Omental fat pad (tissue), 4 donors: Measurements from ENCODE around the gene LEMD1. TPM values are rescaled to one million over a fixed set of nuclear protein-coding genes. Genes with fewer than 3 reads are reported as not detected.

Experiments
- ATAC-seq: fragments of 150-250 bp; one replicate; pipeline ENCODE4 v1.9.1; 2016; ENCODE audit warnings: mild to moderate bottlenecking, moderate library complexity; ENCODE audit not compliant: low FRiP score
- DNase-seq: peaks from one replicate; pipeline ENCODE4 v3.0.0-alpha.2; 2019; ENCODE audit warnings: low spot score
- total RNA-seq, 4 donors: library from RNA; depleted of rRNA; stranded (reverse); fragments of >200 nt; gene quantifications; one replicate each; pipeline ENCODE4 v1.1.0, GENCODE V29; 2016
- TF ChIP-seq, protein P1 (sequence below), 3 donors: fragments of 450-650 bp; IDR thresholded peaks; one replicate each; pipeline ENCODE4 v1.5.1; 2016 to 2017; ENCODE audit warnings: antibody characterized with exemption in 3 of 3, mild to moderate bottlenecking in 3 of 3, moderate library complexity in 2 of 3

LEMD1 gene
- total RNA-seq, 4 donors from 2014 or later = 1.7 TPM; not detected in 3

DNA sequence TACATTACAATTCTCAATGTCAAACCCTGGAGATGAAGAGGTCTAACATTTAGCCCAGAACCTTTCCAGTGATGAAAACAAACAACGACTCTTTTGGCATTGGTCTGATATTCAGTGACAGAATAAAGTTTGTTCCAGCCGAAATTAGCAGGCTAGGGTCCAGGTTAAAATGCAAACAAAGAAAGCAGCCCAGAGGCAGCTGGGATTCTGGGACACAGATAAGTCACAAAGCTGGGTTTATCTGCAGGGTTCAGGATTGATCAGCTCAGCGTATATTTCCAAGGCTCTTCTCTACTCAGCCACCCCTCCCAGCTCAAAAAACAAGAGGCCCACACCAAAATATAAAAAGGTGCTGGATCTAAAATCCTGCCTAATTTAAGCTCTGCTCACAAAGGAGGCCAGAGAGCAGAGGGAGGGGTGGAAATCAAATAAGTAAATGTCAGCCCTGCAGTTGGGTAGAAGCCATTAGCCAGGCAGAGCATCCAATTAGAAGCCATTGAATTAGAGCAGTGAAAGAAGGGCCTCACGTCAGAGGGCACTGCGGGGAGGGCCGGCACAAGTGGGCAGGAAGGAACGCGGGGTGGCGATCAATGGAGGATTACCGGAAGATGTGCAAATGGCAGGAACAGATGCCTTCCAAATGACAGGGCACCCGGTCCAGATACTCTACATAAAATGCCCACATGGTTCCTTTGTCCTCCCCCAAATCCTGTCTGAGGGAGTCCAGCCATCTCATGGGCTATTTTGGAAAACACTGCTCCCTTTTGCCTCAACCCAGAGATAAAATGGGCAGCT, 61.9 kb downstream of the LEMD1 start:
- no peak for ATAC-seq
- TF ChIP-seq, protein P1, sequence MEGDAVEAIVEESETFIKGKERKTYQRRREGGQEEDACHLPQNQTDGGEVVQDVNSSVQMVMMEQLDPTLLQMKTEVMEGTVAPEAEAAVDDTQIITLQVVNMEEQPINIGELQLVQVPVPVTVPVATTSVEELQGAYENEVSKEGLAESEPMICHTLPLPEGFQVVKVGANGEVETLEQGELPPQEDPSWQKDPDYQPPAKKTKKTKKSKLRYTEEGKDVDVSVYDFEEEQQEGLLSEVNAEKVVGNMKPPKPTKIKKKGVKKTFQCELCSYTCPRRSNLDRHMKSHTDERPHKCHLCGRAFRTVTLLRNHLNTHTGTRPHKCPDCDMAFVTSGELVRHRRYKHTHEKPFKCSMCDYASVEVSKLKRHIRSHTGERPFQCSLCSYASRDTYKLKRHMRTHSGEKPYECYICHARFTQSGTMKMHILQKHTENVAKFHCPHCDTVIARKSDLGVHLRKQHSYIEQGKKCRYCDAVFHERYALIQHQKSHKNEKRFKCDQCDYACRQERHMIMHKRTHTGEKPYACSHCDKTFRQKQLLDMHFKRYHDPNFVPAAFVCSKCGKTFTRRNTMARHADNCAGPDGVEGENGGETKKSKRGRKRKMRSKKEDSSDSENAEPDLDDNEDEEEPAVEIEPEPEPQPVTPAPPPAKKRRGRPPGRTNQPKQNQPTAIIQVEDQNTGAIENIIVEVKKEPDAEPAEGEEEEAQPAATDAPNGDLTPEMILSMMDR (IDR thresholded peaks at IDR 0.05) = no peak
- no peak for DNase-seq

DNA sequence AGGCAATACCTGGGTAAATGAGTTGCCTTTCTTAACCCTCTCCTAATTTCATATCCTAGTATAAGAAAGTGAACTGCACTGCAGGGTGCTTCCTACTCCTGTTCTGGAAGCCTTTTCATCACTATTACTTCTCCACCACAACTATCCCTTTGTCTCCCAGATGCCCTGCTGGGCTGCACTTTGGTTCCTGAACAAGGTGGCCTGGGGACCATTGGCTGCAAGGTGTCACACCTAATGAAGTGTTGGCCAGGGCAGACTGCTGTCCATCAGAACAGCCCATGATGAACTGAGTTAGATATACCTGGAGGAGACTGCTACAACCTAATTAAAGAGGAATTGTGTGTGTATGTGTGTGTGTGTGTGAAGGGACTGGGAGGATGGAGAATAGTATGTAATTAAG, 63.3 kb downstream of the LEMD1 start:
- DNase-seq (no peak), ATAC-seq (no peak)
- TF ChIP-seq, protein P1 (IDR thresholded peaks at IDR 0.05) = no peak

DNA sequence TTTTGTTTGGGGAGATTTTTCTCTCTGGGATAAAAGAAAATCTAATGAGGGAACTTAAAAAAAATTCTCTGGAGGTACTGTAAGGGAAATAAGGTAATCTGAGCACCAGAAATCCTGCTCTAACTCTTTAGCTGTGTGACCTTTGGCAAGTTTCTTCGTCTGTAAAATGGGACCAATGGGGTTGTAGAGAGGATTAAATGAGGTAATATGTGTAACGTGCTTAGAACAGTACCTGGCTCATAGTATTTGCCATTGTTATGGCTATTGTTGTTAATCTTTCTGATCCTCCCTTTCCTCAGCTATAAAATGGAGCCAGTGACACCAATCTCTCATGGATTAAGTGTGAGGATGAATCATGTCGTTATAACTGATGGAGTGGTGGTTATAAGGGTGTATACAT, 64.3 kb downstream of the LEMD1 start:
- DNase-seq (no peak), ATAC-seq (no peak)
- TF ChIP-seq, protein P1 (IDR thresholded peaks at IDR 0.05) = no peak

DNA sequence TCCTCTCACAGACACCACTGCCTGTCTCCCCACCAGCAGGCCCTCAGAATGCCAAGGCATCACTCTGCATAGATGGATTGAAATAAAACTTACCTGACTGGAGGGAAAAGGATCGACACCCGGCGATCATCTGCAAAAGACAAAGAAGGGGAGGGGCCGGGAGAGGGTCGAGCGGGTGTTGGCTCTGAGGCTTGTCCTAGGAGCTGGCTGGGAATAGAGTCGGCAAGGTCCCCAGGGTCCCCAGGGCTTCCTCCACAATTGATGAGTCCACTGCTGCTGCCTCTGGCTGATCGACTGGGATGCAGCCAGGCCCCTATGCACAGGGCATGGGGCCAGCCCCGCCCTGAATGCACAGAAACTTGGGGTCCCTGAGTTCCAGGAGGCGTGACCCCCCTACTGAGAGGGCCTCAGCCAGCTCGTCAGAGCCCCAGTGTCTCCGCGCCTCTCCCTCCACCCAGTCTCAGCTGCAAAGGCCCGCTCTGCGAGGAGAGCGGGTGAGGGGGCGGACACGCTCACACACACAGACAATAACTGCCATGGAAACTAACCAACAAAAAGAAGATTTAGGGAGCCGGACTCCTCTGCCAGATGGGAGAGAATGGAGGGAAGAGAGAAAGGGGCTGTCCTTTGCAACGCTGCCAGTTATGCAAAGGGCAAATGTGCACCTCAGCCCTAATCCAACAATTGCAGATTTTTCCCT, 65.3 kb downstream of the LEMD1 start, which contains the start of gene KLHDC8A:
KLHDC8A (minus strand) TSS at position 483 of the 700 bp plus-strand sequence. CDS start 13,318 bp downstream, outside the sequence.
- peak; percentile 48 for ATAC-seq
- TF ChIP-seq, protein P1 (IDR thresholded peaks at IDR 0.05) = no peak
- no peak for DNase-seq

DNA sequence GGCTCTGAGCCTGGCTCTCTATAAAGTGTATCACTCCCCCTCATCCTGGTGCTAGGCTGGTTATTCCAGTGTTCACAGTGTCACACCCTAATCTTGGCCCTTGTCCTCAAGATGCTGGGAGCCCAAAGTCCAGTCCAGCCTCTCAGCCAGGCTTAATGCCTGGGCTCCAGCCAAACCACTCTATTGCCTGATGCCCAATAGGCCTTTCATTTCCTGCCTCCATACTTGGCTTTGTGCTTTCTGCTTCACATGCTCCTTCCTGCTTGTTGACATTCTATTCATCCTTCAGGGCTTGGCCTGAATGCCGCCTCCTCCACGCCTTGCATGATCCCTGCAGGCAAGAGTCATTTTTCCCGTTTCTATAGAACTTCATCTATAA, 66.8 kb downstream of the LEMD1 start:
- DNase-seq = no peak
- TF ChIP-seq, protein P1 (IDR thresholded peaks at IDR 0.05) = no peak
- no peak for ATAC-seq

DNA sequence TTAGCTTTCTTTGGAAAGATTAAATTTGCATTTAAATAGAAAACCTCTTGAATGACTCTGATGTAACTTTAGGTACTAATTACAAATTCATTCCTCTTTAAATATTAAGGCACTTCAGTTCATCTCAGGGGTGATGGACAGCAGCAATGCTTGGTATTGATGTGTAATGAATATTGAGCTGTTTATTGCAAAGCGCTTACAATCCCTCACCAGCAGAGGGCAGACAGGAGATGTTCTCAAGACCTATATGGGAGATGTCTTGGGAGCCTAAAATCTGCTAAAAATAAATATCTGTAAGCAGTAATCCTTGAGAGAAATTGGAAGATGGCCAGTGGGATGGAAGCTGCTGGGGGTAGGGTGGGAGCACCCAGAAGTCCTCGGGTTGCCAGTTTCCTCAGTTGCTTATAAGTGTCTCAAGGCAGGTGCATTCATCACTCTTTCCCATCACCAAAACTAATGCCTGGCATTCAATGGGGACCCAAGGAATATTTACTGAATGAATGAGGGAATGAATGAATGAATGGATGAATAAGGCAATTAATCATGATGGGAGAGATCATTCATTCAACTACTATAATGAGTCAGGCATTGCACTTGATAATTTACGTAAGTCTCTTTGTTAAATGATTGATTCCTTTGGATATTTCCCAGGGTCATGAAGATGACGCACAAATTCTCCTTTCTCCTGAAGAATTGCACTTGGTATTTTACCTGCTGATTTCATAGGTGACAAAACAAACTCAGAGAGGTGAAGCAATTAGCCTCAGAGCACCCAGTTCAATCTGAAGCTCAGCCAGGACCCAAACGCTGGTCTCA, 67.4 kb downstream of the LEMD1 start:
- TF ChIP-seq, protein P1 (IDR thresholded peaks at IDR 0.05) = peak in 2 of 3 donors; percentile 3 to 28

More for the DNA sequence above, 67.4 kb downstream of the LEMD1 start:
- no peak for ATAC-seq
- DNase-seq = peak; percentile 46
